ENCODE measurements around the gene FOXC2.
"Not testable (repeated sequence)": the region's sequence is repeated elsewhere in the genome, so short reads cannot be mapped to it uniquely, and the experiment has no call there.

The FOXC2 gene

DNA sequence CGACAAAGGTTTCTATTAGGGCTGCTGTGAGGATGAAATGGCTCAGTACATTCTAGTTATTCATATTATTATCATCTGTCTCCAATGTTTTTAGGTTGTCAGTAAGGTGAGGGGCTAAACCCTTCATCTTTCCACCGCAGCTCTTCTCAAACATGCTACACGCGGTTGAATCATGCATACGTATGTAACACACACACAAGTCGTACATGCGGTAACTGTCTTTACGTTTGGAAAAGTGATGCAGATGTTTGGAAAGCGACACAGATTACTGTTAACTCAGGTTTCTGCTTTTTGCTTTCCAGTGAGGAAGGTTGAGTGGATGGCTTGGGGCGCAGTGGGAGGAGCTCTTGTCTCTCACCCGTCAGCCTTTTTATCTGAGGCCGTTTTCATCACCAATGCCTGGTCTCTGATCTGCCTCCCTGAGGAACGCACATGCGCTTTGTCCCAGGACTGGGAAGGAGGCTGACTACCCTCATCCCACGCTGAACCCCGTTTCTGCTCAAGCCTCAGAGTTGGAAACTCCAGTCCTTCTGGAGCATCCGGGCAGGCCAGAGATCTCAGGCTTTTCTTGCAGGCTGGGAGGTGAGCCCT is 8.6 kb downstream of the FOXC2 start:
- no peak for DNase-seq

DNA sequence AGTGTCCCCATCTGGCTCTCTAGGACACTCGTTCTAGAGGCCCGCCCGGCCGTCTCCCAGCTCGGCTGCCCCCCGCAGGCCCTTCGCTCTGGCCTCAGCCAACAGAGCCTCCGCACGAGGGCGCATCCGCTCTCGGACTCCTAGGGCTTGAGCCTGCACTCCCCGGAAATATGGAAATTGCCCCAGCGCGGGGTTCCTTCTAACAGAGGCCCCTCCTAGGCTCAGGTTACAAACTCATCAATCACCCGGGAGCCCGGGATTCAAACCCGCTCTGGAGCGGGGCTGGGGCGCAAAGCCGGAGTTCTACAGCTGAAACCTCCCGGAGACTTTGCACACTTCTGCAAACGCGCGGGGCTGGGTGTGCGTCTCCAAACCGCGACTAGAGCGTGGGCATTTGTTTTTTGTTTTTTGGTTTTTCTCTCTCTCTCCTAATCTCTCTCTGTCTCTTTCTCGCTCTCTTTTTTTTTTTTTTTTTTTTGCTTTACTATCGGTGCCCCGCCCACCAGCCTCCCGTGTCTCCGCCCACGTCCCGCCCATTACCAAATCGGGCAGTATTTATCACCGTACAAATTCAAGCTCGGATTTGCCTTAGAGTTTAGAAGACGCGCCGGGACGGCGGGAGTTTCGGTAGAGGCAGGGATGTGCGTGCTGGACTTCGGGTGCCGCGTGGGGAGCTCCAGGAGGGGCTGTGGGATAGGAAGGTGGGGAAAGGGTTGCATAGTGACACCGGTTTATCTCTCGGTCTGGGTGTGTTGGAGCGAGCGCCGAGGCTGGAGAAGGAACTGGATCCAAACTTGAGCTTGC is 9.3 kb downstream of the FOXC2 start:
- DNase-seq = peak; percentile 90

DNA sequence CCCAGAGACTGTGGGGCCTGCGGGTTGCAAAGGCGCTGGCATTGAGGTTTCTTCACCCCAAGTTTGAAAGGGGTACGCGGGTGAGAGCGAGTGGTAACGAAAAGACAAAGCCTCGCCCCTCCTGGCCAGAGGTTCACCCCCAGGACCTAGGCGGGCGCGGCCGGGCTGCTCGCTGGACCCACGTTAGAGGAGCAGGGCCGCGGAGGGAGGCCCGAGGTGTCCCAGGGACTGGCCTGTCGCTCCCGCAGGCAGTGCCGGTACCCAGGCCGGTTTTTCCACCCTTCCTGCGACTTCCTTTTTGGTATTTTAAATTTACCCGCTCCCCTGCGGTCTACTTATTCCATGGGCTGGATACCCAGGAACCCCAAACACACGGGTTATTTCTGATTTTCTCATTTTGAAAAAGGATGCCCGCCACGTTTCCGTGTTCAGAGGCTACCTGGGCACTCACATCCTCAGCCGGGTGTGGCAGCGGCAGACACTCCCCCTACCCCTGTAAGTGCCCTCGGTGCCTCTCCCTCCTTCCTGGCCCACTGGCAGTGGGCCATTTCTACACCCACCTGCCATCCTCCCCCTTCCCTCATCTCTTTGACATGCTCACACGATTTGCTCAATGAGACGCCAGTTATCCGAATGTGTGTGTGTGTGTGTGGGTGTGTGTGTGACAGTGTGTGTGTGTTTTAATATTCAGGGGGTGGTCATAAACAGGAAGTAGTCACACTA is 10.1 kb downstream of the FOXC2 start:
- DNase-seq = peak; percentile 91

DNA sequence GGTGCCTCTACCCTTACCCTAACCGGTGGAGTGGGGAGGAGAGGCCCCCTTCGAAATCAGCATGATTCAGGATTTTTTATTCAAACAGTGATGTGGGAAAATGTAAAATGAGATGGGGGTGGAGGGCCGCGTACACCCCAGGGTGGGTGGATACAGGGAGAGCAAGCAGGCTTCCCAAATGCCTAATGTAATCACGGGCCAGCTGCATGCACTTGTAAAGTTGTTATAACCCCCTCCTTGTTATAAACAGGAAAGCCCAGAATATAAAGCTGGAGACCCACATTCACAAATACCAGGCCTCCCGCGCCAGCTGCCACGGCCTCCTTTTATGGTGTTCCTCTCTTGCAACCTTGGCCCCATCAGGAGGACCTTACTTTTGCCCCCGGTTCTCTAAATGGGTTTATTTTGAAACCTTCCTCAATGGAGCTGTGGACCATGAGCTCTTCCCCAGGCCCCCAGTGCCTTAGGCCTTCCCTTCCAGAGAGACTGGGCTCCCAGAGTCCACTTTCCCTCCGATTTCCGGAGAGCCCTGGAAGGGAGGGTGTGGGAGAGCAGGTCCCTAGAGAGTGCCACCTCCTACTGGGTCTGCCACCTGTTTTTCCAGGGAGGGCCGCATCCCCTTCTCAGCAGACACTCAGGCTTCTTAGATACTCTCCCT is 10.8 kb downstream of the FOXC2 start:
- peak; percentile 88 for DNase-seq

DNA sequence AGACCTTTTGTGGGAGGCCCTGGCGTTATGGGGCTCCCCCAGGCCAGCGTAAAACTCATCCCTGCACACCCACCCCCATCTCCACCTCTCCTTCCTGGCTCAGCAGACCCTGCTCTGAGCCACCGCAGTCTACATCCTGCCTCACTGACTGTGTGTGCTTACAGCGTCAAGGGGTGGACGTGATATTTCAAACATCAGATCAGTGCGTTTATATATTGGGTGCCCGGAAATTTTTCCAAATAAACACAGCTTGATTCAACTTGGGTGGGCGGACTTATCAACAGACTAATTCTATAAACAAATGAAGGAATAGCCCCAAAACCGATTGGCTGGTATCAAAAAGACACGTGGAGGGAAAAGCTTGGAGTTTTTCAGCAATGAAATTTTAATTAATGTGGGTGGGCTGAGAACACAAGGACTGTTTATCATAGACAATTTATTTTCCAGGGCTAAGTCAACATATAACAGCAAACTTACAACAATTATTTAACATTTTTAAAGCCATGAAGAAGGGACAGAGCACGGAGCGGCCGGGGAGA is 11.5 kb downstream of the FOXC2 start, which contains the start of gene FOXL1:
TSS of gene FOXL1 (plus strand) at position 489 of the 539 bp plus-strand sequence. CDS start 175 bp downstream, outside the sequence.
- DNase-seq = no peak

DNA sequence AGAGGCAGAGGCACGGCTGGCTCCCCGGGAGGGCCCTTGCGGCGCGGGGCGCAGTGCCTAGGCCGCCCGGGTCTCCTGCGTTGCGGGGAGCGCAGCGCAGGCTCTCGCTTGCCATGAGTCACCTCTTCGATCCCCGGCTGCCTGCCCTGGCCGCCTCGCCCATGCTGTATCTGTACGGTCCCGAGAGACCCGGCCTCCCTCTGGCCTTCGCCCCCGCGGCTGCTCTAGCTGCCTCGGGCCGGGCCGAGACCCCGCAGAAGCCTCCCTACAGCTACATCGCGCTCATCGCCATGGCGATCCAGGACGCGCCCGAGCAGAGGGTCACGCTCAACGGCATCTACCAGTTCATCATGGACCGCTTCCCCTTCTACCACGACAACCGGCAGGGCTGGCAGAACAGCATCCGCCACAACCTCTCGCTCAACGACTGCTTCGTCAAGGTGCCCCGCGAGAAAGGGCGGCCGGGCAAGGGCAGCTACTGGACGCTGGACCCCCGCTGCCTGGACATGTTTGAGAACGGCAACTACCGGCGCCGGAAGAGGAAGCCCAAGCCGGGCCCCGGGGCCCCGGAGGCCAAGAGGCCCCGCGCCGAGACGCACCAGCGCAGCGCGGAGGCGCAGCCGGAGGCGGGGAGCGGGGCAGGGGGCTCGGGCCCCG is 12.1 kb downstream of the FOXC2 start:
- DNase-seq = no peak

DNA sequence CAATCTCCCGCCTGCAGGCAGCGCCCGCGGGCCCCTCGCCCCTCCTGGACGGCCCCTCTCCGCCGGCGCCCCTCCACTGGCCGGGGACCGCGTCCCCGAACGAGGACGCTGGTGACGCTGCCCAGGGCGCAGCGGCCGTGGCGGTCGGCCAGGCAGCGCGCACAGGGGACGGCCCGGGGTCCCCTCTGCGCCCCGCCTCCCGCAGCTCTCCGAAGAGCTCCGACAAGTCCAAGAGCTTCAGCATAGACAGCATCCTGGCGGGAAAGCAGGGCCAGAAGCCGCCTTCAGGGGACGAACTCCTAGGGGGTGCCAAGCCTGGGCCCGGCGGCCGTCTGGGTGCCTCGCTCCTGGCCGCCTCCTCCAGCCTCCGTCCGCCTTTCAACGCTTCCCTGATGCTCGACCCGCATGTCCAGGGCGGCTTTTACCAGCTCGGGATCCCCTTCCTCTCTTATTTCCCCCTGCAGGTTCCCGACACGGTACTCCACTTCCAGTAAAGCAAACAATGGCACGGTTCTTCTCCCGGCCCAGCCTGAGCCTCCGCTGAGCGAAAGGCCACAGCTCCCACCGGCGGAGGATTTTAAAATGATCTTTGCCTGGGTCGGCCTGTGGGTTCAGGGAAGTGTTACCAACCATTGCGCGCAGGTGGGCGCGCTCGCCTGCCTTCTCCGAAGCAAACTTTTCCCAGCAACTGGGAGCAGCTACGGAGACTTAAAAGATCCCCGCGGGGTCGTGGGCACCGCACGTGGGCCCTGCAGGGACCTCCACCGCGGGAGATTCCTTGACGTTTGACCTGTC is 12.8 kb downstream of the FOXC2 start:
- no peak for DNase-seq

DNA sequence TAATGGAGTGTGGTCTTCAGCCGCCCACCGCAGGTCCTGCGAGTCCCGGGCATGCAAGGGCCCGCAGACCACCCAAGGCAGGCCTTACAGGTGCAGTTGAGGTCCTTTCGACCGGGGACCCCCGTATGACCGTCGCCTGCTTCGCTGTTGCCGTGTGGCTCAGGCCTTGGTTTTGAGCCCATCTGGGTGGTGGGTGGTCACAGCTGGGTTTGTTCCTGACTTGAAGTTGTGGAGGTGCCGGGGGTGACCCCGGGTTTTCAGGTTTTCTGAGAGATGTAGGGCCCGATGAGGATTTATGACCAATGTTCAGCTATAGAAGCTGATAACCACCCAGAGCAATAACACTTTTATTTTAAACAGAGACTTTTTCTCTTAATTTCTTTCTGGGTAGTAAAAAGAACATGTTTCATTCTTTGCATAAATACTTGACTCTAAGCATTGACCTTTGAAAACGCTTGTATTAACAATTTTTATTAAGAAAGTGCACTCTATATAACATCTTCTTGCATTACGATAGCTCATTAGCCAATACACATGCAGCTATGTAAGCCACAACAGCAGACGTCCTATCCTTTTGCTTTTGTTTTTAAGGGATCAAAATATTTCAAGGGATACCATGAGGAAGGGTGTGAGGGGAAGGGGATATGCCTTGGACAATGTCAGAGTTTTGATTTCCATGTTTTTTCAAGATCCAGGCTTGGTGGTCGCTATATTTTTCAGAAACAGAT is 13.6 kb downstream of the FOXC2 start:
- no peak for DNase-seq

DNA sequence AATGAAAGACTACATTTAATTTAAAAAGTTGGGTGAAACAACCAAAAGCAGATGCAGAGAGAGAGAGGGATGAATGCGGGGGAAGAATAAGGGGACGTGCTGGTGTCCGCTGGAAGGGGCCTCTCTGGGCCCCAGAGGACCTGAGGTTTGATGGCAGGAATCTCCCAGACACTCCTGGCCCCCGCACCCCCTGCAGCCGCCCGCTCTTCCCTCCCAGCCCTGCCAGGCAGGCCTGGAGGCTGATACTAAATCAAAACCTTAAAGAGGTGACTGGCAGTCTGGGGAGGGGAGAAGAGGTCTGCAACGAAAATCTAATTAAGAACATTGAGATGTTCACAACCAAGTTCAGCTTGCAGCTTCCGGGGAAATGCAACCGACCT is 14.2 kb downstream of the FOXC2 start:
- no peak for DNase-seq

DNA sequence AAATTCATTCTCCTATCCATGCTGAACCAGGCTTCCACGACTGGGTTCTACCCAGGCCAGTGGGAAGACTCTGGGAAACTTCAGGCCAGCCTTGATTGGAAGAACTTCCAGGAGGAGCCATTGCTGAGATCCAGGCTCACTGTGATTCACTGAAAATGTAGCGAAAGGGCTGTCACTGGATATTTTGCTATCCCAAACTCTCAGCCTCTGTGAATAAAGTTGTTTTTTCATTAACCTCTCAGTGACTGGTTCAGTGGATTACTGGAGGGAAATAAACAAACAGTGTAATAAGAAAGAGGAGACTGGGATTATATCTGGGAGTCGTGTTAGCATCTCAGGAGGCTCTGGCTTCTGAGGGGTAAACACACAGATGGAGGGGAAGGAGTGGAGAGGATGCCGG is 14.8 kb downstream of the FOXC2 start:
- no peak for DNase-seq

DNA sequence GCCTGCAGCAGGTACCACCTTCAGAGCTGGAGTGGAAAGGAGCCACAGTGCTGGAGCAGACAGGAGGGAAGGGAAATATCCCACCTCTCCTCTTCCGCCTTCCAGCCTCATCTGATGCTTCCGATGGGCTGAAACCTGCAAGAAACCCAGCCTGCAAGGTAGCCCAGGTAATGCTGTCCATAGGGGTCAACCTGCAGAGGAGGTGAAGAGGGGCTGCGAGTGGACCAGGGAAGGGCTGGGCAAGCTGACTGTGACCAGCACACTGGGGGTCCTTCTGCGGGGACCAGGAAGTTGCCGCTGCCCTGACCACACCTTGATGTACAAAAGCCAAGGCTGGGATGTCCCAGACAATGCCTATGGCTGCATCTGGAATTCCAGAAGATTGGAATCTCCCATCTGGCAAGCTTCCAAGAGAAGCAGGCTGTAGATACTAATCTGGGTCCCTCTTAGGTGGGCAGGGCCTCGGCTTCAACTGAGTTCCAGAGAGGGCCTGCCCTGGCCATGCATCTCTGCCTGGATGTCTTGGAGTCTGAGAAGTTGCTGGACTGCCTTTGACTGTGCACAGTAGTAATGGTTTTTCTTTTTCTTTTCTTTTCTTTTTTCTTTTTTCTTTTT is 17.5 kb downstream of the FOXC2 start:
- no peak for DNase-seq

DNA sequence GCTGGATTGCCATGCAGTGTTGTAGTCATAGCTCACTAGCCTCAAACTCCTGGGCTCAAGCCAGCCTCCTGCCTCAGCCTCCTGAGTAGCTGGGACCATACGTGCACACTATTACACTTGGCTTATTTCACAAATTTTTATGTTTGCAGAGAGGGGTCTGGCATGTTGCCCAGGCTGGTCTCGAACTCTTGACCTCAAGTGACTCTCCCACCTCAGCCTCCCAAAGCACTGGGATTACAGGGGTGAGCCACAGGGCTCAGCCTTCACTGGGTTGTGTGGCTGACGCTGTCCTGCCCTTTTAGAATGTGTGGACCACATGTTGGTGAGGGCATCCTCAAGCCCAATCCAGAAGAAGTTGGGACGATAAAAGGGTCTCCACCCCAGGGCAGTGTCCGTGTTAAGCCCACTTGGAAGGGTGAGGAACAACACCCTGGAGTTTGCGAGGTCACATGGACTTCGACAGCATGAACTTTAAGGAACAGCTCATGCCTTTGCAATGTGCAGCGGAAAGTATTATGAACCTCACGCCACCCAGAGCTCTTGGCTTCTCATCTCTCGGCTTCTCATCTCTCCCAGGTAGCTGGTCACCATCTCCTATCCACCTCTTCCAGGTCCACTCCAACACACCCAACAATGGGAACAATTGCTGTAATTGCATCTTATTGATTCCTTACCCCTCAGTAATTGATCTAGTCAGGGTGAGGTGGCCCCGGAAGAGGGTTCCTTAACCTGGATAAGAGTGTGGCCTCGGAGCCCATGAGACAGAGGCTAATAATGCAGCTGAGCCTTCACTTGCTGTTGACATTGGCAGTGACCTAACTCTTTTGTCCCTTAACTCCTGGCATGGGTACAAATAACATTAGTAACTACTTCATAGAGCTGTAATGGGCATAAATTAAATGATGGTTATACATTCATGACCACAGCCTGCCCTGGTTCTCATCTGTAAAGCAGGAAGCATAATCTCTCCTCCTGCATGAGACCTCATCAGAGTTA is 18.4 kb downstream of the FOXC2 start:
- no peak for DNase-seq

DNA sequence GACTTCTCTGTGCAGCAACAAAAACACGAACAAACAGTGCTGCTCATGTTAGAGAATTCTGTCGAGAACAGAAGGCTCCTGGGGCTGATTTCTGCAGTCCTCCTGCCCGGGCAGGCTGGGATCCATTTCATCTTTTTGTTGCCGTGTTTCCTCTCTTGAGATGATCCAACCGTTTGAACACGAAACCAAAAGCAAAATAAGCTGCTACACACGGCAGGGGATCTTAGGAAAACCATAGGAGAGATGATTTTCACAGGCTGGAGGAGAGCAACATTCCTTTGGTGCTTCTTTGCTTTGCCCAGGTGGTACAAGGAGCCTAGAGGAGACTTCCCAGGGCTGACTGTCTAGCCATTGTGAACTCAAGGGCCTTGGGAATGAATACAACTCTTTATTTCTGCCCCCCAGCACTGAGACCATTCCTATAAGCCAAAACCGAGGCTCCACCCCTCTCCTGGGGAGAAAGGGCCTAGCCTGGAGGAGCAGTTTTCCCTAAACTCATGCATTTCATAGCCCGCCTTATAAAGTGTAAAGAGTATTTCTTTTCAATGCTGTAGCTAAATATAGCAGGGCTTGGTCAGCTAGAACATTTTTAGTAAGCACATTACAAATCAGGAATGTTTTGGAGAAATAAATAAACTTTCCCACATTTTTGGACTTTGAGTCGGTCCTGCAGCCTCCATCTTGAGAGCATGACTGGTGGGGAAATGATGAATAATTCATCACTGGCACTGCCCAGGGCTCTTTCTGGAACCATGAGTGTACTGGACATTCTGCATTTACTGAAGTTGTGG is 19.4 kb downstream of the FOXC2 start:
- no peak for DNase-seq

DNA sequence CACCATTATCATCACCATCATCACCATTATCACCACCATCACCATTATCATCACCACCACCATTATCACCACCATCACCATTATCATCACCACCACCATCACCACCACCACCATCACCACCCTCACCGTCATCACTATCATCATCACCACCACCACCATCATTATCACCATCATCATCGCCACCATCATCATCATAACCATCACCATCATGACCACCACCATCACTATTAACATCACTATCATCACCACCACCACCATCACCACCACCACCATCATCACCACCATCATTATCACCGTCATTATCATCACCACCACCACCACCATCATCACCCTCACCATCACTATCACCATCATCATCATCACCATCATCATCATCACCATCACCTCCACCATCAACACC is 20.9 kb downstream of the FOXC2 start:
- DNase-seq = no peak

DNA sequence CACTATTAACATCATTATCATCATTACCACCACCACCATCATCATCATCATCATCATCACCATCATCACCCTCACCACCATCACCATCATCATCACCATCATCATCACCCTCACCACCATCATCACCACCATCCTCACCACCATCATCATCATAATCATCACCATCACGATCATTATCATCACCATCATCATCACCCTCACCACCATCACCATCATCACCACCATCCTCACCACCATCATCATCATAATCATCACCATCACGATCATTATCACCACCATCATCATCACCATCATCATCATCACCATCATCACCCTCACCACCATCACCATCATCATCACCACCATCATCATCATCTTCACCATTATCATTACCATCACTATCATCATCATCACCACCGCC is 21.3 kb downstream of the FOXC2 start:
- DNase-seq = not testable (repeated sequence)

DNA sequence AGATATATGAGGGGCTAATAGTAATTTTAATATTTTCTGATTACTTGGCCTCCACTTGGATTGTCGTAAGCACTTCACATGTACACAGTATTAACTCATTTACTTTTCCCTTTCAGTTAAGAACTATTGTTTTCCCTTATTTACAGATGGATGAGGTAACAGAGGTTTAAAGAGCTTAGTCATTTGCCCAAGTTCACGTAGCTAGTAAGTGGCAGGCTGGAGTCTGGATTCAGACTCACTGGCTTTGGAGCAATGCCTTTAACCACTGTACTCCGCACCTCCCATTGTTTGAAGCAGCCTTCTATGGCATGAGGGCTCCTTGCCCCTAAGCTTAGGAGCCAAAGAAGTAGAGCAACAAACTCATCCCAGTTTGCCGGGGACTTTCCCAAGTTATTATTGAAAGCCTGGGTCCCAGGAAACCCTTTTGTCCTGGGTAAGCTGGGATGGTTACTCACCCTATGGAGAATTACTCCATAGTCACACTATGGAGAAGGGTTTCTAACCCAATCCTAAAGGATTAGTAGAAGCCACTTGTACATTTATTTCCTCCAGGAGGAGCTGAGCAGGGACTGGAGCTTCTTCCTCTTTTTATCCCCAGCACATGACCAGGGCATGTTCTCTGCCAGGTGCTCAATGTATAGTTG is 24.0 kb downstream of the FOXC2 start:
- no peak for DNase-seq

DNA sequence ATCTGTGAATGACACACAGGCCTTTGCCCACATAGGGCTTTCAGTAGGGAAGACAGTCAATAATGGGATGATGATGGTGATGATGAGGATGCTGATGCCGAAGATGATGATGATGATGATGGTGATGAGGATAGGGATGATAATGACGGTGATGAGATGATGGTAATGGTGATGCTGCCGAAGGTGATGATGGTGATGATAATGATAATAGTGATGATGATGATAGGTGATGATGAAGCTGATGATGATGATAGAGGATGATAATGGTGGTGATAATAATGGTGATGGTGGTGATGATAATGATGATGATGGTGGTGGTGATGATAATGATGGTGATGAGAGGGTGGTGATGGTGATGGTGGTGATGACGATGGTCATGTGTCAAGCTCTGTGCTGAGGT is 24.6 kb downstream of the FOXC2 start:
- DNase-seq = no peak

Data from NCI-H2171 treated with DMSO at 0.1 percent for 48 hours (cell line).